GM12891 (cell line): ENCODE measurements around the gene LYST.
A peak's percentile ranks its signal among the peaks of the same experiment; 100 is the strongest.
"Not testable (repeated sequence)": the region's sequence is repeated elsewhere in the genome, so short reads cannot be mapped to it uniquely, and the experiment has no call there.

Experiments
- DNase-seq: peaks from one replicate; pipeline ENCODE4 v3.0.0; 2011; ENCODE audit warnings: low spot score; ENCODE audit not compliant: insufficient read length
- FAIRE-seq: peaks from 2 replicates; lab custom pipeline; 2011; peaks lifted over from hg19 to GRCh38; lab: Jason Lieb, UNC
- PAX5 ChIP-seq: IDR thresholded peaks from 2 replicates; pipeline ENCODE4 v1.6.1; 2011; ENCODE audit warnings: low read length, moderate library complexity, mild to moderate bottlenecking; ENCODE audit not compliant: insufficient read depth, severe bottlenecking
- POLR2A ChIP-seq: IDR thresholded peaks from 2 replicates; pipeline ENCODE4 v1.6.1; 2011; ENCODE audit warnings: low read depth, low read length, control low read depth
- POLR2AphosphoS5 ChIP-seq: IDR thresholded peaks from 2 replicates; pipeline ENCODE4 v1.6.1; 2011; ENCODE audit warnings: low read depth, low read length, control low read depth
- POU2F2 ChIP-seq: IDR thresholded peaks from 2 replicates; pipeline ENCODE4 v1.6.1; 2011; ENCODE audit warnings: low read depth, mild to moderate bottlenecking, control low read depth, low read length, moderate library complexity
- SPI1 ChIP-seq: IDR thresholded peaks from 2 replicates; pipeline ENCODE4 v1.6.1; 2011; ENCODE audit warnings: low read depth, low read length, control low read depth
- TAF1 ChIP-seq: IDR thresholded peaks from 2 replicates; pipeline ENCODE4 v1.6.1; 2011; ENCODE audit warnings: low read depth, low read length, control low read depth

The LYST gene

GRCh38 chr1:235907187-235907896 is 40.6 kb upstream of the LYST start:
- DNase-seq (no peak), FAIRE-seq (no peak)
- TF ChIP-seq TAF1 (no peak), SPI1 (peak; percentile 69)

- FAIRE-seq: no peak
- no peak for DNase-seq
- no peak for TF ChIP-seq PAX5
- TF ChIP-seq POLR2AphosphoS5: no peak
- no peak for TF ChIP-seq TAF1
- no peak for TF ChIP-seq SPI1
- no peak for TF ChIP-seq POU2F2
- no peak for TF ChIP-seq POLR2A
These were observed 39.7 kb upstream of the LYST start for GRCh38 chr1:235906436-235906835.

- FAIRE-seq, DNase-seq: not testable (repeated sequence)
These were observed 37.1 kb upstream of the LYST start for GRCh38 chr1:235903809-235904208.

DNA sequence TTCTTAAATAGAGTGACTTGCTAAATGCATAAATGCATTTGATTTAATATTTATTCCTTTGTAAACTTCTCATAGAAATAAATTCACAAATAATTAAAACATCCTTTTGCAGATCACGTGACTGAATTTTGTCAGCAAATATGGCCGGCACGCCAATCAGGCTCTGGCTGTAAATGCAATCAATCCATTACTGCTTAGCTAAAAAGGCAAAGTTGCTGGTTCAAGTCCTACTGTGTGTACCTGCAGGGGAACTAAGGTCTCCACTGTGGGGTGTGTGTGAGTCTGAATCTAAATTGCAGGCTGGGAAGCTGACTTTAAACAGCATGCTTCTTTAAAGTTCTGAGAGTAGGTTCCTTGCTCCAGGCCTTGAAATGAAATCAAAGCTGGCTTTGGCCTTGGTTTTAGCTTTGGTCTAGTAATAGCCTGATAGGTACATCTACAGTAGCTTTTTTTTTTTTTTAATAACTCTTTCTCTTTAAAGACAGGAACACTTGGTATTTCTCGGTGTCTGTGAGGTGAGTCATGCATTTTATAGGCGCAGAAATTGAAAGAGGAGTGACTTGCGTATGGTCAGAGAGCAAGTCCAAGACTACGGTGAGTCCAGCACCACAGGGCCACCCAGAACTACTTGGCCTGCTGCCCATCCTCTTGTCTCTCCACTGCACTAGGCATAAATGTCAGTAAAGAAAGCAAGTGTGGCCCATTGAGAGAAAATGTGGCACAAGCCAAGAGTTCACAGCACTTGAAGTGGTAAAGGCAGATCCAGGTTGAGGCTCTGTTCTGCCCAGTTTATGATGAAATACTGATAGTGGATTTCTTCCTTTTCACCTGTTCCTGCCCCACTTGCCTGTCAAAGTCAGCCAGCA is 36.2 kb upstream of the LYST start:
- FAIRE-seq: no peak
- TF ChIP-seq SPI1 (no peak), POU2F2 (no peak), TAF1 (no peak), PAX5 (no peak), POLR2AphosphoS5 (no peak), POLR2A (no peak)

DNA sequence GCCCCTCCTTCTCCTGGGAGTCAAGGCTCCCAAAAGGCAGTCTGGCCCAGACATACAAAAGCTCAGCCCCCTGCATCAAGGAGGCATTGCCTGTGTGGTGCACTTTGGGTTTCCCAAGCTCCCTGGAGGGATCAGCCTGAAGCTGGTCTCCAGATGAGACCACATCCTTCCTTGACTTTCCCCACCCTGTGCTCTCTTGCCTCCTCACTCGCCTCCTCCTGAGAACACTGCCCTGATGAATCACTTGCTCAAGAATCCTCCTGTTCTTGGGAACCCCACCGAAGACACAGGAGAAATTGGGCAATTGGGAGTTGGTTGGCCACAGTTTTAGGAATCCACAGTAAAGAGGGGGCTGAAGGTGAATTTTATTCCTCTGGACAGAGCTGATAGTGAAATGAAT is 34.8 kb upstream of the LYST start:
- DNase-seq: no peak
- no peak for FAIRE-seq
- TF ChIP-seq POU2F2 (no peak), PAX5 (no peak), SPI1 (no peak), POLR2AphosphoS5 (no peak), POLR2A (no peak)

More for the DNA sequence above, 36.2 kb upstream of the LYST start:
- no peak for DNase-seq

DNA sequence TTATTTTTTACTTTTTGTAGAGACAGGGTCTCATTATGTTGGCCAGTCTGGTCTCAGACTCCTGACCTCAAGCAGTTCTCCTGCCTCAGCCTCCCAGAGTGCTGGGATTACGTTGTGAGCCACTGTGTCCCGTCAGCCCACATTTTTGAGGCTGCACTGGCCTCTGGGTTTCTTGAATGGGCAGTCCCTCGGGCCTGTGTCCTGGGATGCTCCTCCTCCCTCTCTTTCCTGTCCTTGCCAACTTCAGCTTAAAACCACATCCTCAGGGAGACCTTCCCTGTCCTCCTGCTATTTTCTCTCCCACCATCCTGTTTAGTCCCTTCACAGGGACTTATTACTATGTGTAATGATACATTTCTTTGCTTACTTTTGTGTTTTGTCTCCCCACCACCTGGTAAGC is 31.4 kb upstream of the LYST start:
- FAIRE-seq (no peak), DNase-seq (no peak)
- TF ChIP-seq SPI1 (no peak), TAF1 (no peak), POU2F2 (no peak), POLR2AphosphoS5 (no peak), POLR2A (no peak), PAX5 (no peak)

- DNase-seq: no peak
- FAIRE-seq: no peak
- TF ChIP-seq POU2F2 (no peak), PAX5 (no peak), TAF1 (no peak), SPI1 (no peak), POLR2AphosphoS5 (no peak), POLR2A (no peak)
These were observed 27.1 kb upstream of the LYST start for GRCh38 chr1:235893840-235894239.

DNA sequence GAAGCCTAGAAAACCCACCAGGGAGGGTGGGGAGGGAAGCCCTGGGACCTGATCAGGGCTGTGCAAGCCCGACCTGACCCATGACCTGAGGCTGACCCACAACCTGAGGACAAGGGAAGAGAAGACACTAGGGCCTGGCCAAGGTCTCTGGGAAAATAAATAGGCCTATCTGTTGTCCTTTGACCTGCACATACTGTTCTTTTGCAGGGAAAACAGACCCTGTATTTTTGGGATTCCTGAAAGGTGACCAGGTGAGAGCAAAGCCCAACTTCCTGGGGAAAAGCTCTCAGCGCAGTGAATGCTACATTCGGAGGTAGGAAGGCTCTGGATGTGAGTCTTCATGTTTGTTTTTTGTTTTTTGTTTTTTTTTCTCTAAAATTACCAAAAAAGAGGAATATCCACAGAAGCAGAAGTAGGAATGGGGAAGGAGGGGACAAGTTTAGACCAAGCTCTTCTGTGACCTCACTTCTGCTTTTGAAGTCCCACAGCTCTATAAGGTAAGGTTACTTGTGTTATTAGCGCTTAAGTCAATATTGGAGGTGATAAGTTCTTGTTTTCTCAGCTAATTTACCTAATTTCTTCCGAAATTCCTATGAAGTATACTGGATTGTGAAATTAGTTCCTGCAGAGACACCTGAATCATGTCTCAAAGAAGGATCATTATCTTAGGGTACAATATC is 26.2 kb upstream of the LYST start:
- DNase-seq (no peak), FAIRE-seq (peak; percentile 68)
- TF ChIP-seq SPI1 (peak; percentile 90), TAF1 (no peak)

DNA sequence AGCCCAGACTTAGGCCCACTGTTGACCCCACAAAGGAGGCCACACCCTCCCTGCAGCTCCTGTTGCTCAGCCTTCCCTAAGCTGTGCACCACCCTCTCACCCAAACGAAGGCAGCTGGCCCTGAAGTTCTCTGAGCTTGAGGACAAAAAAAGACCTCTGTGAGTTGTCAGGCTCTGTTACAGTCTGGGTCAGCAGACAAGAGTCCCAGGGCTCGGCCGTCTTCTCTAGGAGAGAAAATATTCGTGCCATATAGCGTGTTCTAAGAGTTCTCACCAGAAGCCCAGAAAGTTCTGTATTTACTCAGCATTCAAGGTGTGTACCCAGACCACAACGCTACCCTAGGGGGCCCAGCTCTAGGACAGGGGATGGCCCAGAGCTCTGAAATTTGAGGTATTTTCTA is 25.5 kb upstream of the LYST start:
- DNase-seq (no peak), FAIRE-seq (no peak)
- no peak for TF ChIP-seq PAX5
- no peak for TF ChIP-seq POLR2A
- no peak for TF ChIP-seq SPI1
- TF ChIP-seq POLR2AphosphoS5: no peak
- TF ChIP-seq POU2F2: no peak
- no peak for TF ChIP-seq TAF1

DNA sequence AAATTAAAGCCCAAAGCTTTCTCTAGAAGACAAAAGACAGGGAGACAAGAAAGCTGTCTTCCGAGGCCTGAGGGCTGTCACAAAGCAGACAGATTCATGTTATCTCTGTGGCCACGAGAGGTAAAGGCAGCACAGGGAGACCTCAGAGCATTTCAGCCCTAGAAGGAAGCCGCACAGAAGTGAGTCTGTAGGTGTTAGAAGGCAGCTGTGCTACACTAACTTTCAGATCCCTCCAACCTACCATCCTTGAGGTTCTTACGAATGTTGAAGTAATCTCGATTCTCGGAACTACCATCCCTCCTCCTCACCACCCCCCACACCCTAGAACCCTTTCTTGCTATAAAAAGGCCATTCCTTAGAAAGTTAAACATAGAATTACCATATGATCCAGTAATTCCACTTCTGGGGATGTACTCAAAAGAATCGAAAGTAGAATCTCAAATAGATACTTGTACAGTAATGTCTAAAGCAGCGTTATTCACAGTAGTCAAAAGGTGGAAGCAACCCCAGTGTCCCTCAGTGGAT is 21.5 kb upstream of the LYST start:
- peak; percentile 87 for FAIRE-seq
- no peak for TF ChIP-seq POLR2AphosphoS5
- peak; percentile 59 for TF ChIP-seq SPI1
- TF ChIP-seq POLR2A: no peak
- DNase-seq: no peak
